ENCODE measurements around the gene COL27A1. TPM values are rescaled to one million over a fixed set of nuclear protein-coding genes. Genes with fewer than 3 reads are reported as not detected.

COL27A1 gene
- total and polyA plus RNA-seq, 9 of the 15 experiments (the other 6 are each of a cell fraction or from before 2014, with no cell fraction given), result 0.07 TPM; not detected in 8

- H2AFZ ChIP-seq (ENCODE audit: low read depth, low read length), result no peak overlapping the region
- no peaks in the 10 kb centered on the region for H3K36me3 ChIP-seq (ENCODE audit: control insufficient read depth, insufficient read depth, low read length)
- no peaks in the 10 kb centered on the region; the same call in 1 of the 2 replicates for H4K20me1 ChIP-seq (replicated peaks; ENCODE audit: control insufficient read depth, insufficient read depth, low read length)
- no peak for FAIRE-seq
- no peak for DNase-seq (ENCODE audit: extremely low read depth in 1 of 4, low spot score in 3 of 4)
- no peaks in the 10 kb centered on the region for H3K79me2 ChIP-seq (ENCODE audit: control insufficient read depth, insufficient read depth, low read length)
- no peaks in the 10 kb centered on the region for H3K9me1 ChIP-seq (ENCODE audit: control insufficient read depth, insufficient read depth, low read length)
- H3K27me3 ChIP-seq (ENCODE audit: control insufficient read depth in 2 of 2, insufficient read depth in 2 of 2, low read length in 2 of 2), result peaks cover 0 to 50% of the 10 kb centered on the region in 2 experiments; a peak in 3 of 5 replicates
- ChIA-PET POLR2A (interaction anchor here (0.6 kb wide), 1 partner anchor 45 kb away, joined by 3 read pairs; no protein-coding TSS in a partner anchor), CTCF (ENCODE audit: low intra/inter-chr PET ratio) (no interaction called here)
- intact Hi-C loops (cut with micrococcal nuclease), result no loop called here
- no peak overlapping the region for H3K9ac ChIP-seq (ENCODE audit: insufficient read depth in 1 of 2, low read depth in 2 of 2, low read length in 2 of 2)
- no peak overlapping the region for H3K27ac ChIP-seq (ENCODE audit: extremely low read depth, low read depth, low read length)
- no peak overlapping the region for H3K4me2 ChIP-seq (ENCODE audit: insufficient read depth, low read length)
- ATAC-seq, result no peak
- H3K4me1 ChIP-seq (replicated peaks in 1 of 2; ENCODE audit: control insufficient read depth in 2 of 2, insufficient read depth in 2 of 2, low read length in 2 of 2), result no peaks in the 10 kb centered on the region; a peak in 1 of 5 replicates
- 0% methylated on average over 4 of the region's 4 CpGs for WGBS (ENCODE audit: insufficient coverage, low coverage, missing lambda C conversion rate)
- BruUV-seq (replicated peaks), result no TSS peak
- no peak for TF ChIP-seq GTF2A2 (tag; IDR thresholded peaks at IDR 0.05)
- no peak for TF ChIP-seq MTA3 (IDR thresholded peaks at IDR 0.05; ENCODE audit: borderline replicate concordance)
- TF ChIP-seq HDGF (IDR thresholded peaks at IDR 0.05), result no peak
- no peak for TF ChIP-seq FOXA1 (IDR thresholded peaks at IDR 0.05; ENCODE audit: borderline replicate concordance)
- no peak for TF ChIP-seq DIDO1 (tag; IDR thresholded peaks at IDR 0.05; ENCODE audit: low read depth)
- no peak for TF ChIP-seq ADNP (tag; IDR thresholded peaks at IDR 0.05)
- TF ChIP-seq JUND (IDR thresholded peaks at IDR 0.05; ENCODE audit: borderline replicate concordance, low read depth, low read length), result no peak
- no peak for TF ChIP-seq JUND (tag; IDR thresholded peaks at IDR 0.05; ENCODE audit: borderline replicate concordance, low read depth, low read length)
- TF ChIP-seq E2F4 (CRISPR knock-in tag; IDR thresholded peaks at IDR 0.05; ENCODE audit: low read depth), result no peak
- no peaks in the 10 kb centered on the region for H3K9me3 ChIP-seq (replicated peaks; ENCODE audit: control insufficient read depth, insufficient read depth, low read depth, low read length)
- no peak overlapping the region for H3K4me3 ChIP-seq
- in situ Hi-C loops (cut with MboI), result no loop called here
Measured at GRCh38 chr9:114161513-114161912, 6.2 kb downstream of the COL27A1 start.

All from K562 (cell line).